ENCODE measurements around the gene PLXNA4. TPM values are rescaled to one million over a fixed set of nuclear protein-coding genes. Genes with fewer than 3 reads are reported as not detected.

Gene PLXNA4
- total and polyA plus RNA-seq, 2 experiments from 2014 or later = 0.08 to 0.80 TPM

GRCh38 chr7:132613737-132614136 lies 37.5 kb upstream of the PLXNA4 start (continued):
- no peak for TF ChIP-seq CREB1 (CRISPR knock-in tag; IDR thresholded peaks at IDR 0.05; ENCODE audit: low read depth)
- TF ChIP-seq ETS1 (IDR thresholded peaks at IDR 0.05) = no peak
- no peak for TF ChIP-seq ZNF114 (CRISPR knock-in tag; IDR thresholded peaks at IDR 0.05)

GRCh38 chr7:132610995-132611394 lies 34.7 kb upstream of the PLXNA4 start:
- no peaks in the 10 kb centered on the region; the same call in 1 of the 2 replicates for H4K20me1 ChIP-seq (replicated peaks; ENCODE audit: insufficient read depth)
- Mint-ChIP-seq H3K27me3 (ENCODE audit: insufficient read depth, low read depth, poor library complexity) (peaks cover 11% of the 10 kb centered on the region), H3K36me3 (ENCODE audit: low read depth) (no peaks in the 10 kb centered on the region), H3K9me3 (no peaks in the 10 kb centered on the region), H3K27ac (no peak overlapping the region), H3K4me3 (no peak overlapping the region), H3K4me1 (peaks cover 19% of the 10 kb centered on the region)
- H3K79me2 ChIP-seq (replicated peaks; ENCODE audit: insufficient read depth) = no peaks in the 10 kb centered on the region
- H3K9me2 ChIP-seq (ENCODE audit: insufficient read depth) = no peaks in the 10 kb centered on the region
- no peak overlapping the region for H3K27ac ChIP-seq (ENCODE audit: low read depth)
- H2AFZ ChIP-seq = no peak overlapping the region
- H3K27me3 ChIP-seq (ENCODE audit: insufficient read depth) = peaks cover 6% of the 10 kb centered on the region; the same call in 1 of the 2 replicates
- no peak for DNase-seq (ENCODE audit: low spot score)
- peaks cover 5% of the 10 kb centered on the region for H3K4me1 ChIP-seq (ENCODE audit: insufficient read depth)
- H3F3A ChIP-seq (replicated peaks; ENCODE audit: low read depth) = 0 out of 2 replicates have a peak, but pooled peaks cover 3% of the 10 kb centered on the region
- no peak overlapping the region for H3K4me2 ChIP-seq
- H3K36me3 ChIP-seq (ENCODE audit: insufficient read depth) = no peaks in the 10 kb centered on the region
- ATAC-seq = no peak
- H3K4me3 ChIP-seq = no peak overlapping the region
- TF ChIP-seq, protein P1, sequence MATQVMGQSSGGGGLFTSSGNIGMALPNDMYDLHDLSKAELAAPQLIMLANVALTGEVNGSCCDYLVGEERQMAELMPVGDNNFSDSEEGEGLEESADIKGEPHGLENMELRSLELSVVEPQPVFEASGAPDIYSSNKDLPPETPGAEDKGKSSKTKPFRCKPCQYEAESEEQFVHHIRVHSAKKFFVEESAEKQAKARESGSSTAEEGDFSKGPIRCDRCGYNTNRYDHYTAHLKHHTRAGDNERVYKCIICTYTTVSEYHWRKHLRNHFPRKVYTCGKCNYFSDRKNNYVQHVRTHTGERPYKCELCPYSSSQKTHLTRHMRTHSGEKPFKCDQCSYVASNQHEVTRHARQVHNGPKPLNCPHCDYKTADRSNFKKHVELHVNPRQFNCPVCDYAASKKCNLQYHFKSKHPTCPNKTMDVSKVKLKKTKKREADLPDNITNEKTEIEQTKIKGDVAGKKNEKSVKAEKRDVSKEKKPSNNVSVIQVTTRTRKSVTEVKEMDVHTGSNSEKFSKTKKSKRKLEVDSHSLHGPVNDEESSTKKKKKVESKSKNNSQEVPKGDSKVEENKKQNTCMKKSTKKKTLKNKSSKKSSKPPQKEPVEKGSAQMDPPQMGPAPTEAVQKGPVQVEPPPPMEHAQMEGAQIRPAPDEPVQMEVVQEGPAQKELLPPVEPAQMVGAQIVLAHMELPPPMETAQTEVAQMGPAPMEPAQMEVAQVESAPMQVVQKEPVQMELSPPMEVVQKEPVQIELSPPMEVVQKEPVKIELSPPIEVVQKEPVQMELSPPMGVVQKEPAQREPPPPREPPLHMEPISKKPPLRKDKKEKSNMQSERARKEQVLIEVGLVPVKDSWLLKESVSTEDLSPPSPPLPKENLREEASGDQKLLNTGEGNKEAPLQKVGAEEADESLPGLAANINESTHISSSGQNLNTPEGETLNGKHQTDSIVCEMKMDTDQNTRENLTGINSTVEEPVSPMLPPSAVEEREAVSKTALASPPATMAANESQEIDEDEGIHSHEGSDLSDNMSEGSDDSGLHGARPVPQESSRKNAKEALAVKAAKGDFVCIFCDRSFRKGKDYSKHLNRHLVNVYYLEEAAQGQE (IDR thresholded peaks at IDR 0.05; ENCODE audit: unreplicated experiment) = no peak
- TF ChIP-seq NANOG (IDR thresholded peaks at IDR 0.05; ENCODE audit: borderline replicate concordance) = no peak
- TF ChIP-seq, protein P2, sequence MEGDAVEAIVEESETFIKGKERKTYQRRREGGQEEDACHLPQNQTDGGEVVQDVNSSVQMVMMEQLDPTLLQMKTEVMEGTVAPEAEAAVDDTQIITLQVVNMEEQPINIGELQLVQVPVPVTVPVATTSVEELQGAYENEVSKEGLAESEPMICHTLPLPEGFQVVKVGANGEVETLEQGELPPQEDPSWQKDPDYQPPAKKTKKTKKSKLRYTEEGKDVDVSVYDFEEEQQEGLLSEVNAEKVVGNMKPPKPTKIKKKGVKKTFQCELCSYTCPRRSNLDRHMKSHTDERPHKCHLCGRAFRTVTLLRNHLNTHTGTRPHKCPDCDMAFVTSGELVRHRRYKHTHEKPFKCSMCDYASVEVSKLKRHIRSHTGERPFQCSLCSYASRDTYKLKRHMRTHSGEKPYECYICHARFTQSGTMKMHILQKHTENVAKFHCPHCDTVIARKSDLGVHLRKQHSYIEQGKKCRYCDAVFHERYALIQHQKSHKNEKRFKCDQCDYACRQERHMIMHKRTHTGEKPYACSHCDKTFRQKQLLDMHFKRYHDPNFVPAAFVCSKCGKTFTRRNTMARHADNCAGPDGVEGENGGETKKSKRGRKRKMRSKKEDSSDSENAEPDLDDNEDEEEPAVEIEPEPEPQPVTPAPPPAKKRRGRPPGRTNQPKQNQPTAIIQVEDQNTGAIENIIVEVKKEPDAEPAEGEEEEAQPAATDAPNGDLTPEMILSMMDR (conservative IDR thresholded peaks at IDR 0.05; ENCODE audit: low read depth in 2 of 2) = no peak
- no peak for TF ChIP-seq EZH2phosphoT487 (IDR thresholded peaks at IDR 0.05; ENCODE audit: unreplicated experiment)
- no peak for TF ChIP-seq JUNB (IDR thresholded peaks at IDR 0.05; ENCODE audit: unreplicated experiment)
- no peak for TF ChIP-seq EZH2 (IDR thresholded peaks at IDR 0.05; ENCODE audit: low read depth, unreplicated experiment)
- no peak for TF ChIP-seq POLR2AphosphoS5 (IDR thresholded peaks at IDR 0.05; ENCODE audit: low read depth)
- no peak for TF ChIP-seq STAT1 (IDR thresholded peaks at IDR 0.05; ENCODE audit: unreplicated experiment)
- no peak for TF ChIP-seq ZNF331 (CRISPR knock-in tag; IDR thresholded peaks at IDR 0.05; ENCODE audit: low read depth)
- TF ChIP-seq ZNF462 (CRISPR knock-in tag; IDR thresholded peaks at IDR 0.05) = no peak
- no peak for TF ChIP-seq ZNF114 (CRISPR knock-in tag; IDR thresholded peaks at IDR 0.05)

Data from GM23338 (cell line).